Astrocyte (in vitro differentiated cells and primary cell): ENCODE results near the gene PTMS. TPM values are rescaled to one million over a fixed set of nuclear protein-coding genes. Genes with fewer than 3 reads are reported as not detected.
A peak's percentile ranks its signal among the peaks of the same experiment; 100 is the strongest.

Experiments
- DNase-seq: peaks from one replicate; pipeline ENCODE4 v3.0.0-alpha.2; 2010; ENCODE audit warnings: low read depth
- FAIRE-seq: peaks from 2 replicates; lab custom pipeline; 2011; peaks lifted over from hg19 to GRCh38; lab: Jason Lieb, UNC
- H2AFZ ChIP-seq: 2 replicates; pipeline ENCODE4 v1.6.0; 2012; ENCODE audit warnings: low read depth, low read length, inconsistent platforms
- H3K27ac ChIP-seq: 2 replicates; pipeline ENCODE4 v1.5.1; 2011; ENCODE audit warnings: low read depth, low read length, inconsistent platforms
- H3K27me3 ChIP-seq: 2 replicates; pipeline ENCODE4 v1.6.0; 2011; ENCODE audit warnings: low read length, inconsistent platforms; ENCODE audit not compliant: insufficient read depth
- H3K36me3 ChIP-seq: 2 replicates; pipeline ENCODE4 v1.5.1; 2011; ENCODE audit warnings: low read length, inconsistent platforms; ENCODE audit not compliant: insufficient read depth
- H3K4me1 ChIP-seq: 2 replicates; pipeline ENCODE4 v1.5.1; 2011; ENCODE audit warnings: low read length, inconsistent platforms; ENCODE audit not compliant: insufficient read depth
- H3K4me2 ChIP-seq: 2 replicates; pipeline ENCODE4 v1.6.0; 2012; ENCODE audit warnings: low read length, inconsistent platforms
- H3K4me3 ChIP-seq: 2 replicates; pipeline ENCODE4 v1.5.1; 2011; ENCODE audit warnings: low read depth, mild to moderate bottlenecking, low read length, inconsistent platforms; ENCODE audit not compliant: insufficient read depth
- H3K79me2 ChIP-seq: 2 replicates; pipeline ENCODE4 v1.6.0; 2012; ENCODE audit warnings: mild to moderate bottlenecking, low read length, inconsistent platforms; ENCODE audit not compliant: insufficient read depth
- H3K9ac ChIP-seq: 2 replicates; pipeline ENCODE4 v1.6.0; 2012; ENCODE audit warnings: mild to moderate bottlenecking, low read length, inconsistent platforms
- H3K9me3 ChIP-seq: 2 replicates; pipeline ENCODE4 v1.5.1; 2012; ENCODE audit warnings: low read depth, mild to moderate bottlenecking, low read length, inconsistent platforms; ENCODE audit not compliant: insufficient read depth
- H4K20me1 ChIP-seq: 2 replicates; pipeline ENCODE4 v1.6.0; 2012; ENCODE audit warnings: low read length, inconsistent platforms; ENCODE audit not compliant: insufficient read depth
- H3K27ac Mint-ChIP-seq: one replicate; pipeline ENCODE4 v1.8.0; 2021; ENCODE audit warnings: mild to moderate bottlenecking, mixed read lengths; ENCODE audit not compliant: unreplicated experiment
- H3K27me3 Mint-ChIP-seq: one replicate; pipeline ENCODE4 v1.8.0; 2021; ENCODE audit warnings: low read depth, mixed read lengths; ENCODE audit not compliant: unreplicated experiment
- H3K36me3 Mint-ChIP-seq: one replicate; pipeline ENCODE4 v1.8.0; 2021; ENCODE audit warnings: low read depth, mixed read lengths; ENCODE audit not compliant: unreplicated experiment
- H3K4me1 Mint-ChIP-seq: one replicate; pipeline ENCODE4 v1.8.0; 2021; ENCODE audit warnings: low read depth, mixed read lengths; ENCODE audit not compliant: unreplicated experiment
- H3K4me3 Mint-ChIP-seq: one replicate; pipeline ENCODE4 v1.8.0; 2021; ENCODE audit warnings: mild to moderate bottlenecking, moderate library complexity, mixed read lengths; ENCODE audit not compliant: unreplicated experiment
- H3K9me3 Mint-ChIP-seq: one replicate; pipeline ENCODE4 v1.8.0; 2021; ENCODE audit warnings: mild to moderate bottlenecking, mixed read lengths; ENCODE audit not compliant: unreplicated experiment
- EZH2 ChIP-seq: IDR thresholded peaks from 2 replicates; pipeline ENCODE4 v1.6.1; 2012; ENCODE audit warnings: mild to moderate bottlenecking, low read length, inconsistent platforms; ENCODE audit not compliant: insufficient read depth
- total RNA-seq: library from RNA; stranded (reverse); gene quantifications from 2 replicates; pipeline ENCODE4 v1.2.1, GENCODE V29; 2021
- TF ChIP-seq, protein P1 (sequence below): IDR thresholded peaks from 2 replicates; pipeline ENCODE4 v1.5.1; 2011; ENCODE audit warnings: low read depth, mild to moderate bottlenecking, inconsistent platforms, low read length, moderate library complexity; ENCODE audit not compliant: insufficient read depth

The PTMS gene
- total RNA-seq, 1 donor from 2014 or later: 510 TPM

GRCh38 chr12:6772726-6773589, 6.8 kb downstream of the PTMS start:
- DNase-seq: no peak
- H3K4me1 Mint-ChIP-seq: peaks cover 15% of the 10 kb centered on the region
- Histone ChIP-seq H3K9ac (no peak overlapping the region), H2AFZ (no peak overlapping the region), H3K4me1 (peaks cover 23% of the 10 kb centered on the region), H3K79me2 (peaks cover 20% of the 10 kb centered on the region), H3K9me3 (no peaks in the 10 kb centered on the region), H3K27me3 (no peaks in the 10 kb centered on the region), H3K4me2 (peak overlapping the region; percentile 30), H3K27ac (no peak overlapping the region), H3K36me3 (peaks cover 20% of the 10 kb centered on the region), H3K4me3 (no peak overlapping the region), H4K20me1 (peaks cover 42% of the 10 kb centered on the region)
- H3K27ac Mint-ChIP-seq: no peak overlapping the region
- no peak for FAIRE-seq
- H3K4me3 Mint-ChIP-seq: no peak overlapping the region
- peaks cover 33% of the 10 kb centered on the region for H3K36me3 Mint-ChIP-seq
- no peaks in the 10 kb centered on the region for H3K9me3 Mint-ChIP-seq
- H3K27me3 Mint-ChIP-seq: peaks cover 33% of the 10 kb centered on the region
- TF ChIP-seq, protein P1, sequence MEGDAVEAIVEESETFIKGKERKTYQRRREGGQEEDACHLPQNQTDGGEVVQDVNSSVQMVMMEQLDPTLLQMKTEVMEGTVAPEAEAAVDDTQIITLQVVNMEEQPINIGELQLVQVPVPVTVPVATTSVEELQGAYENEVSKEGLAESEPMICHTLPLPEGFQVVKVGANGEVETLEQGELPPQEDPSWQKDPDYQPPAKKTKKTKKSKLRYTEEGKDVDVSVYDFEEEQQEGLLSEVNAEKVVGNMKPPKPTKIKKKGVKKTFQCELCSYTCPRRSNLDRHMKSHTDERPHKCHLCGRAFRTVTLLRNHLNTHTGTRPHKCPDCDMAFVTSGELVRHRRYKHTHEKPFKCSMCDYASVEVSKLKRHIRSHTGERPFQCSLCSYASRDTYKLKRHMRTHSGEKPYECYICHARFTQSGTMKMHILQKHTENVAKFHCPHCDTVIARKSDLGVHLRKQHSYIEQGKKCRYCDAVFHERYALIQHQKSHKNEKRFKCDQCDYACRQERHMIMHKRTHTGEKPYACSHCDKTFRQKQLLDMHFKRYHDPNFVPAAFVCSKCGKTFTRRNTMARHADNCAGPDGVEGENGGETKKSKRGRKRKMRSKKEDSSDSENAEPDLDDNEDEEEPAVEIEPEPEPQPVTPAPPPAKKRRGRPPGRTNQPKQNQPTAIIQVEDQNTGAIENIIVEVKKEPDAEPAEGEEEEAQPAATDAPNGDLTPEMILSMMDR: no peak
- no peak for TF ChIP-seq EZH2

DNA sequence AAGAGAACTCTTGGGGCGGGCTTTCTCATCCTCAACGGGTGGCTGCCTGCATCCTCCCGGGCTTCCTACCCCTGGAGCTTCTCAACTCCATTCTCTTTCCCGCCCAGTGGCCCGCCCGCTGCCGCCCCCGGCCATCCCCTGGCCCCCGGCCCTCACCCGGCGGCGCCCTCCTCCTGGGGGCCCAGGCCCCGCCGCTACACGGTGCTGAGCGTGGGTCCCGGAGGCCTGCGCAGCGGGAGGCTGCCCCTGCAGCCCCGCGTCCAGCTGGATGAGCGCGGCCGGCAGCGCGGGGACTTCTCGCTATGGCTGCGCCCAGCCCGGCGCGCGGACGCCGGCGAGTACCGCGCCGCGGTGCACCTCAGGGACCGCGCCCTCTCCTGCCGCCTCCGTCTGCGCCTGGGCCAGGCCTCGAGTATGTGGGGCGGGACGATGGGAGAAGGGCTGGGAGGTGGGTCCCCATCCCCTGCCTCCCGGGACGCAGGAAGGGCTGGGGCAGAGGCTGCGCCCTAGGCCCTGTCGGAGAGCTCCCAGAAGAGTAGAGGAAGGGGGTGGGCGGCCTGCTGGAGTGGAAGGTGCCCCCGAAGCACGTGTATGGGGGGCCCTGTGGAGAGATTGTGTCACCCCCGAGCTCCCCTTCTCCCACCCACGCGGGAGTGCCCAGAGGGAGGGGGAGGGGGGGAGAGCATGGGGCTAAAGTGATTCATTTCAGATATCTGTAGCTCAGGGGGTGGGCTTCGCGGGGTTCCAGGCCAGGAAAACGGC, 7.6 kb downstream of the PTMS start:
- Mint-ChIP-seq H3K27ac (no peak overlapping the region), H3K36me3 (peaks cover 31% of the 10 kb centered on the region), H3K4me3 (no peak overlapping the region), H3K4me1 (peaks cover 18% of the 10 kb centered on the region), H3K9me3 (no peaks in the 10 kb centered on the region), H3K27me3 (peaks cover 38% of the 10 kb centered on the region)
- H3K27ac ChIP-seq: no peak overlapping the region
- DNase-seq (no peak), FAIRE-seq (no peak)
- H3K4me2 ChIP-seq: peak overlapping the region; percentile 30
- H3K9ac ChIP-seq: no peak overlapping the region
- no peaks in the 10 kb centered on the region for H3K9me3 ChIP-seq
- H3K79me2 ChIP-seq: peaks cover 12% of the 10 kb centered on the region
- no peaks in the 10 kb centered on the region for H3K27me3 ChIP-seq
- peaks cover 34% of the 10 kb centered on the region for H4K20me1 ChIP-seq
- H3K4me1 ChIP-seq: peaks cover 20% of the 10 kb centered on the region
- peaks cover 20% of the 10 kb centered on the region for H3K36me3 ChIP-seq
- H2AFZ ChIP-seq: no peak overlapping the region
- TF ChIP-seq EZH2: no peak
- TF ChIP-seq, protein P1: no peak
- H3K4me3 ChIP-seq: no peak overlapping the region
